ENCODE measurements around the gene PCDHGC3. TPM values are rescaled to one million over a fixed set of nuclear protein-coding genes. Genes with fewer than 3 reads are reported as not detected.

PCDHGC3 gene
- total and polyA plus RNA-seq, 9 of the 15 experiments (the other 6 are each of a cell fraction or from before 2014, with no cell fraction given) = 0.07 TPM; not detected in 8

GRCh38 chr5:141491323-141492167, 15.8 kb downstream of the PCDHGC3 start:
- no peak overlapping the region for H3K27ac ChIP-seq (ENCODE audit: extremely low read depth, low read depth, low read length)
- peaks cover 46 to 94% of the 10 kb centered on the region in 2 experiments for H3K27me3 ChIP-seq (ENCODE audit: control insufficient read depth in 2 of 2, insufficient read depth in 2 of 2, low read length in 2 of 2)
- H3K9ac ChIP-seq (ENCODE audit: insufficient read depth in 1 of 2, low read depth in 2 of 2, low read length in 2 of 2) = no peak overlapping the region
- no peak overlapping the region for H2AFZ ChIP-seq (ENCODE audit: low read depth, low read length)
- CTCF ChIA-PET (ENCODE audit: low intra/inter-chr PET ratio) = no interaction called here
- H3K4me3 ChIP-seq = no peak overlapping the region
- FAIRE-seq (no peak), DNase-seq (ENCODE audit: extremely low read depth in 1 of 4, low spot score in 3 of 4) (no peak), ATAC-seq (no peak)
- no peak for TF ChIP-seq PYGO2 (tag; IDR thresholded peaks at IDR 0.05)
- TF ChIP-seq RNF219 (CRISPR knock-in tag; IDR thresholded peaks at IDR 0.05) = no peak
- TF ChIP-seq ZBTB49 (CRISPR knock-in tag; IDR thresholded peaks at IDR 0.05; ENCODE audit: borderline replicate concordance) = no peak
- H3K4me1 ChIP-seq (replicated peaks in 1 of 2; ENCODE audit: control insufficient read depth in 2 of 2, insufficient read depth in 2 of 2, low read length in 2 of 2) = peaks cover 0 to 15% of the 10 kb centered on the region in 2 experiments; a peak in 2 of 5 replicates
- no TSS peak for BruUV-seq (replicated peaks)
- H3K9me3 ChIP-seq (replicated peaks; ENCODE audit: control insufficient read depth, insufficient read depth, low read depth, low read length) = no peaks in the 10 kb centered on the region
- H3K4me2 ChIP-seq (ENCODE audit: insufficient read depth, low read length) = no peak overlapping the region
- no peaks in the 10 kb centered on the region for H3K36me3 ChIP-seq (ENCODE audit: control insufficient read depth, insufficient read depth, low read length)
- in situ Hi-C loops (cut with MboI) (no loop called here), intact Hi-C loops (cut with micrococcal nuclease) (no loop called here)
- 13% methylated on average over 37 of the region's 66 CpGs for WGBS (ENCODE audit: insufficient coverage, low coverage, missing lambda C conversion rate)
- 0 out of 2 replicates have a peak, but pooled peaks cover 5% of the 10 kb centered on the region for H4K20me1 ChIP-seq (replicated peaks; ENCODE audit: control insufficient read depth, insufficient read depth, low read length)
- no peaks in the 10 kb centered on the region for H3K9me1 ChIP-seq (ENCODE audit: control insufficient read depth, insufficient read depth, low read length)
- POLR2A ChIA-PET = interaction anchor here (0.6 to 0.9 kb wide), 2 partner anchors 25 to 1077 kb away, joined by 4 to 5 read pairs; no protein-coding TSS in a partner anchor
- H3K79me2 ChIP-seq (ENCODE audit: control insufficient read depth, insufficient read depth, low read length) = no peaks in the 10 kb centered on the region
